ENCODE results near the gene RPS6KB2. TPM values are rescaled to one million over a fixed set of nuclear protein-coding genes. Genes with fewer than 3 reads are reported as not detected.
A peak's percentile ranks its signal among the peaks of the same experiment; 100 is the strongest.
"Not testable (repeated sequence)": the region's sequence is repeated elsewhere in the genome, so short reads cannot be mapped to it uniquely, and the experiment has no call there.

RPS6KB2 gene
- polyA plus RNA-seq, 3 donors = 40.3 to 47.0 (median 41.2) TPM

- no peak for DNase-seq (ENCODE audit: extremely low read depth in 1 of 11, low read depth in 9 of 11, low spot score in 4 of 11)
These were observed 8.1 kb upstream of the RPS6KB2 start for GRCh38 chr11:67420147-67420645.

GRCh38 chr11:67420646-67421429 lies 7.5 kb upstream of the RPS6KB2 start:
- DNase-seq (ENCODE audit: extremely low read depth in 1 of 11, low read depth in 9 of 11, low spot score in 4 of 11) = peak; percentile 71 to 94 (median 91)

GRCh38 chr11:67421430-67422031 lies 6.8 kb upstream of the RPS6KB2 start:
- no peak for DNase-seq (ENCODE audit: extremely low read depth in 1 of 11, low read depth in 9 of 11, low spot score in 4 of 11)

GRCh38 chr11:67422891-67423290 lies 5.4 kb upstream of the RPS6KB2 start:
- DNase-seq (ENCODE audit: extremely low read depth in 1 of 11, low read depth in 9 of 11, low spot score in 4 of 11) = no peak

GRCh38 chr11:67423466-67423865 lies 4.8 kb upstream of the RPS6KB2 start:
- no peak for DNase-seq (ENCODE audit: extremely low read depth in 1 of 11, low read depth in 9 of 11, low spot score in 4 of 11)

- DNase-seq (ENCODE audit: extremely low read depth in 1 of 11, low read depth in 9 of 11, low spot score in 4 of 11) = no peak
These were observed 4.2 kb upstream of the RPS6KB2 start for GRCh38 chr11:67423891-67424613.

- DNase-seq (ENCODE audit: extremely low read depth in 1 of 11, low read depth in 9 of 11, low spot score in 4 of 11) = not testable (repeated sequence)
These were observed 882 bp upstream of the RPS6KB2 start for GRCh38 chr11:67427364-67427859.

- no peak for DNase-seq (ENCODE audit: extremely low read depth in 1 of 11, low read depth in 9 of 11, low spot score in 4 of 11)
These were observed 859 bp downstream of the RPS6KB2 start for GRCh38 chr11:67429038-67429668.

- DNase-seq (ENCODE audit: extremely low read depth in 1 of 11, low read depth in 9 of 11, low spot score in 4 of 11) = no peak
These were observed 1.4 kb downstream of the RPS6KB2 start for GRCh38 chr11:67429722-67430121.

- no peak for DNase-seq (ENCODE audit: extremely low read depth in 1 of 11, low read depth in 9 of 11, low spot score in 4 of 11)
These were observed 3.3 kb downstream of the RPS6KB2 start for GRCh38 chr11:67431346-67432249.

- DNase-seq (ENCODE audit: extremely low read depth in 1 of 11, low read depth in 9 of 11, low spot score in 4 of 11) = no peak
These were observed 4.5 kb downstream of the RPS6KB2 start for GRCh38 chr11:67432655-67433349.

- no peak for DNase-seq (ENCODE audit: extremely low read depth in 1 of 11, low read depth in 9 of 11, low spot score in 4 of 11)
These were observed 5.5 kb downstream of the RPS6KB2 start for GRCh38 chr11:67433536-67434394.

GRCh38 chr11:67434395-67434881 lies 6.1 kb downstream of the RPS6KB2 start:
- DNase-seq (ENCODE audit: extremely low read depth in 1 of 11, low read depth in 9 of 11, low spot score in 4 of 11) = no peak

GRCh38 chr11:67435031-67435726 lies 6.9 kb downstream of the RPS6KB2 start:
- no peak for DNase-seq (ENCODE audit: extremely low read depth in 1 of 11, low read depth in 9 of 11, low spot score in 4 of 11)

GRCh38 chr11:67435727-67436458 lies 7.6 kb downstream of the RPS6KB2 start:
- DNase-seq (ENCODE audit: extremely low read depth in 1 of 11, low read depth in 9 of 11, low spot score in 4 of 11) = no peak
